DMS53 (cell line): ENCODE measurements around the gene CCDC85B.
"Not testable (repeated sequence)": the region's sequence is repeated elsewhere in the genome, so short reads cannot be mapped to it uniquely, and the experiment has no call there.

Source experiments
- DNase-seq: peaks from one replicate; lab custom pipeline; 2025; lab: John Stamatoyannopoulos, UW

CCDC85B gene

GRCh38 chr11:65887723-65888162, 2.7 kb upstream of the CCDC85B start:
- DNase-seq: peak; percentile 83

GRCh38 chr11:65888163-65888814, 2.2 kb upstream of the CCDC85B start, which contains the start of gene FIBP:
Gene FIBP (minus strand): TSS chr11:65888471. CDS start chr11:65888418, 53 bp downstream.
- DNase-seq: peak; percentile 99

GRCh38 chr11:65891219-65892136, 1.0 kb downstream of the CCDC85B start:
- DNase-seq: peak; percentile 79

GRCh38 chr11:65892137-65892540, 1.7 kb downstream of the CCDC85B start:
- DNase-seq: not testable (repeated sequence)

GRCh38 chr11:65892661-65893317, 2.3 kb downstream of the CCDC85B start:
- DNase-seq: no peak

- DNase-seq: no peak
Measured at GRCh38 chr11:65894034-65894591, 3.6 kb downstream of the CCDC85B start.

- no peak for DNase-seq
Measured at GRCh38 chr11:65895482-65895981, 5.1 kb downstream of the CCDC85B start.

- DNase-seq: no peak
Measured at GRCh38 chr11:65896034-65896999, 5.8 kb downstream of the CCDC85B start.

GRCh38 chr11:65897020-65897471, 6.6 kb downstream of the CCDC85B start:
- DNase-seq: no peak

GRCh38 chr11:65898656-65899355, 8.3 kb downstream of the CCDC85B start:
- no peak for DNase-seq

- peak; percentile 88 for DNase-seq
Measured at GRCh38 chr11:65899356-65900124, 9.1 kb downstream of the CCDC85B start.

GRCh38 chr11:65900125-65900898, 9.8 kb downstream of the CCDC85B start, which contains the start of gene FOSL1:
Gene FOSL1 (minus strand): TSS chr11:65900388. CDS start chr11:65900339, 49 bp downstream.
- peak; percentile 98 for DNase-seq

GRCh38 chr11:65900899-65901180, 10.4 kb downstream of the CCDC85B start:
- DNase-seq: no peak

- no peak for DNase-seq
Measured at GRCh38 chr11:65903068-65903481, 12.6 kb downstream of the CCDC85B start.

GRCh38 chr11:65903715-65904114, 13.2 kb downstream of the CCDC85B start:
- no peak for DNase-seq

GRCh38 chr11:65906602-65907001, 16.1 kb downstream of the CCDC85B start:
- no peak for DNase-seq

- no peak for DNase-seq
Measured at GRCh38 chr11:65907878-65908277, 17.4 kb downstream of the CCDC85B start.
